H9 (cell line): Measurements from ENCODE around the gene EFCAB3. TPM values are rescaled to one million over a fixed set of nuclear protein-coding genes. Genes with fewer than 3 reads are reported as not detected.

Experiments
- DNase-seq: peaks from one replicate; pipeline ENCODE4 v3.0.0-alpha.2; 2017
- H2AFZ ChIP-seq: one replicate; pipeline ENCODE4 v1.6.1; 2013; ENCODE audit warnings: mild to moderate bottlenecking, low read length, control low read depth, moderate library complexity
- H2AK5ac ChIP-seq: 2 replicates; pipeline ENCODE4 v1.6.1; 2013; ENCODE audit warnings: low read length, control low read depth, mixed read lengths; ENCODE audit not compliant: insufficient read length
- H2BK120ac ChIP-seq: one replicate; pipeline ENCODE4 v1.6.1; 2013; ENCODE audit warnings: low read depth, mild to moderate bottlenecking, low read length, control low read depth, inconsistent platforms; ENCODE audit not compliant: poor library complexity, severe bottlenecking
- H2BK12ac ChIP-seq: 2 replicates; pipeline ENCODE4 v1.6.1; 2013; ENCODE audit warnings: low read length, control low read depth, mixed read lengths, low read depth; ENCODE audit not compliant: insufficient read length
- H2BK15ac ChIP-seq: 2 replicates; pipeline ENCODE4 v1.6.1; 2013; ENCODE audit warnings: low read depth, low read length, control low read depth
- H2BK20ac ChIP-seq: one replicate; pipeline ENCODE4 v1.6.1; 2013; ENCODE audit warnings: low read depth, mild to moderate bottlenecking, low read length, control low read depth, inconsistent platforms; ENCODE audit not compliant: poor library complexity, severe bottlenecking
- H2BK5ac ChIP-seq: 2 replicates; pipeline ENCODE4 v1.6.1; 2013; ENCODE audit warnings: low read length, control low read depth, mixed read lengths; ENCODE audit not compliant: insufficient read length
- H3K14ac ChIP-seq: 2 replicates; pipeline ENCODE4 v1.6.1; 2013; ENCODE audit warnings: low read length, control low read depth; ENCODE audit not compliant: insufficient read depth
- H3K18ac ChIP-seq: 2 replicates; pipeline ENCODE4 v1.6.1; 2013; ENCODE audit warnings: low read depth, mild to moderate bottlenecking, mixed read lengths, low read length, control low read depth; ENCODE audit not compliant: insufficient read length
- H3K23ac ChIP-seq: 2 replicates; pipeline ENCODE4 v1.6.1; 2013; ENCODE audit warnings: low read length, control low read depth, mixed read lengths, low read depth; ENCODE audit not compliant: insufficient read length
- H3K23me2 ChIP-seq: 2 replicates; pipeline ENCODE4 v1.6.1; 2013; ENCODE audit warnings: low read depth, mild to moderate bottlenecking, mixed read lengths, low read length, control low read depth; ENCODE audit not compliant: insufficient read length, poor library complexity, severe bottlenecking
- H3K27ac ChIP-seq: 2 replicates; pipeline ENCODE4 v1.5.1; 2013; ENCODE audit warnings: low read length, control low read depth, mixed read lengths, low read depth; ENCODE audit not compliant: insufficient read length
- H3K27me3 ChIP-seq: 2 replicates; pipeline ENCODE4 v1.6.1; 2013; ENCODE audit warnings: low read length, control low read depth, inconsistent platforms; ENCODE audit not compliant: insufficient read depth
- H3K4ac ChIP-seq: 2 replicates; pipeline ENCODE4 v1.6.1; 2013; ENCODE audit warnings: low read depth, mild to moderate bottlenecking, control low read depth, inconsistent platforms, low read length, moderate library complexity
- H3K4me1 ChIP-seq: 2 replicates; pipeline ENCODE4 v1.6.1; 2013; ENCODE audit warnings: low read length, control low read depth, inconsistent platforms; ENCODE audit not compliant: insufficient read depth
- H3K4me2 ChIP-seq: 2 replicates; pipeline ENCODE4 v1.6.1; 2013; ENCODE audit warnings: low read length, control low read depth, mixed read lengths; ENCODE audit not compliant: insufficient read length, insufficient read depth
- H3K56ac ChIP-seq: 2 replicates; pipeline ENCODE4 v1.6.1; 2013; ENCODE audit warnings: low read depth, mild to moderate bottlenecking, mixed read lengths, low read length, control low read depth; ENCODE audit not compliant: insufficient read length
- H3K79me1 ChIP-seq: 2 replicates; pipeline ENCODE4 v1.6.1; 2013; ENCODE audit warnings: low read depth, mild to moderate bottlenecking, moderate library complexity, low read length, control low read depth, inconsistent platforms; ENCODE audit not compliant: insufficient read depth, poor library complexity, severe bottlenecking
- H3K79me2 ChIP-seq: 2 replicates; pipeline ENCODE4 v1.6.1; 2013; ENCODE audit warnings: low read length, control low read depth, inconsistent platforms; ENCODE audit not compliant: insufficient read depth
- H3K9ac ChIP-seq: 2 replicates; pipeline ENCODE4 v1.6.1; 2013; ENCODE audit warnings: low read length, control low read depth, mixed read lengths; ENCODE audit not compliant: insufficient read length; ENCODE audit errors: extremely low read depth
- H3K9me3 ChIP-seq: one replicate; pipeline ENCODE4 v1.6.1; 2013; ENCODE audit warnings: low read depth, low read length, inconsistent platforms; ENCODE audit not compliant: control insufficient read depth
- H3T11ph ChIP-seq: one replicate; pipeline ENCODE4 v1.6.1; 2013; ENCODE audit warnings: mild to moderate bottlenecking, low read length, control low read depth, inconsistent platforms
- H4K20me1 ChIP-seq: one replicate; pipeline ENCODE4 v1.6.1; 2013; ENCODE audit not compliant: control insufficient read depth, insufficient read length, insufficient read depth
- H4K5ac ChIP-seq: 2 replicates; pipeline ENCODE4 v1.6.1; 2013; ENCODE audit warnings: low read depth, mild to moderate bottlenecking, mixed read lengths, low read length, control low read depth; ENCODE audit not compliant: insufficient read length
- H4K8ac ChIP-seq: replicated peaks from 2 replicates; pipeline ENCODE4 v1.6.1; 2013; ENCODE audit warnings: low read length, control low read depth, mixed read lengths, low read depth; ENCODE audit not compliant: insufficient read length
- H4K91ac ChIP-seq: 2 replicates; pipeline ENCODE4 v1.6.1; 2013; ENCODE audit warnings: low read depth, mild to moderate bottlenecking, moderate library complexity, mixed read lengths, low read length, control low read depth; ENCODE audit not compliant: insufficient read length
- H3K27ac Mint-ChIP-seq, 3 experiments: 2 replicates in 2 of 3; 3 replicates in 1 of 3; pipeline ENCODE4 v1.8.0; 2020 to 2021; ENCODE audit warnings: mixed read lengths in 3 of 3, mild to moderate bottlenecking in 1 of 3, moderate library complexity in 1 of 3
- H3K27me3 Mint-ChIP-seq: 2 replicates; pipeline ENCODE4 v1.8.0; 2021; ENCODE audit warnings: low read depth, mild to moderate bottlenecking, moderate library complexity, mixed read lengths
- H3K36me3 Mint-ChIP-seq, 3 experiments: 2 replicates in 2 of 3; 3 replicates in 1 of 3; pipeline ENCODE4 v1.8.0; 2020 to 2021; ENCODE audit warnings: low read depth in 3 of 3, mixed read lengths in 3 of 3; ENCODE audit not compliant: insufficient read depth in 1 of 3
- H3K4me1 Mint-ChIP-seq, 2 experiments: 2 replicates each; pipeline ENCODE4 v1.8.0; 2020; ENCODE audit warnings: mixed read lengths in 2 of 2
- H3K4me3 Mint-ChIP-seq, 2 experiments: 2 replicates in 1 of 2; 3 replicates in 1 of 2; pipeline ENCODE4 v1.8.0; 2020 to 2021; ENCODE audit warnings: mild to moderate bottlenecking in 2 of 2, mixed read lengths in 2 of 2, moderate library complexity in 1 of 2
- H3K9me3 Mint-ChIP-seq, 2 experiments: 2 replicates in 1 of 2; 3 replicates in 1 of 2; pipeline ENCODE4 v1.8.0; 2020; ENCODE audit warnings: mild to moderate bottlenecking in 2 of 2, mixed read lengths in 2 of 2, moderate library complexity in 1 of 2
- CTCF ChIP-seq: fragments of 200-600 bp; sonication (generic); conservative IDR thresholded peaks from 3 replicates; pipeline ENCODE4 v1.8.0; 2021; ENCODE audit warnings: antibody characterized with exemption, mild to moderate bottlenecking
- WGBS: extraction: QIAGEN DNeasy Blood & Tissue Kit; methylation state at CpG from one replicate; pipeline ENCODE4 v1.1.7; 2013; ENCODE audit warnings: missing lambda C conversion rate, low lambda C conversion rate, mixed read lengths; ENCODE audit not compliant: insufficient read length; ENCODE audit errors: extremely low coverage; 5-methylcytosine and 5-hydroxymethylcytosine counted together
- total RNA-seq: library from RNA; stranded (reverse); gene quantifications from 2 replicates; pipeline ENCODE4 v1.2.1, GENCODE V29; 2021

Gene EFCAB3
- total RNA-seq, 1 experiment from 2014 or later, result not detected

GRCh38 chr17:62366191-62366590 is 14.2 kb upstream of the EFCAB3 start:
- no peaks in the 10 kb centered on the region for H3K4me1 Mint-ChIP-seq
- Histone ChIP-seq H2AFZ (no peak overlapping the region), H3K14ac (no peak overlapping the region), H3K23me2 (no peaks in the 10 kb centered on the region), H2BK5ac (no peak overlapping the region), H3K27me3 (no peaks in the 10 kb centered on the region), H3K79me1 (no peaks in the 10 kb centered on the region), H3K18ac (no peak overlapping the region), H3T11ph (no peak overlapping the region), H3K4ac (no peak overlapping the region), H2BK12ac (no peak overlapping the region), H2BK15ac (no peak overlapping the region), H3K56ac (no peak overlapping the region), H3K4me1 (no peaks in the 10 kb centered on the region; the same call in 1 of the 2 replicates), H2AK5ac (no peak overlapping the region), H4K5ac (no peak overlapping the region), H2BK20ac (no peak overlapping the region), H3K9ac (no peak overlapping the region), H3K4me2 (no peak overlapping the region), H4K91ac (no peak overlapping the region), H3K23ac (no peak overlapping the region), H3K27ac (no peak overlapping the region), H3K9me3 (no peaks in the 10 kb centered on the region), H4K8ac (no peak overlapping the region), H3K79me2 (no peaks in the 10 kb centered on the region), H4K20me1 (no peaks in the 10 kb centered on the region), H2BK120ac (no peak overlapping the region)
- no peaks in the 10 kb centered on the region for H3K36me3 Mint-ChIP-seq
- DNase-seq, result no peak
- WGBS, result no CpG with 5 or more reads among the region's 2 CpGs
- peaks cover 2% of the 10 kb centered on the region; the same call in 1 of the 2 replicates for H3K27me3 Mint-ChIP-seq
- no peak overlapping the region for H3K27ac Mint-ChIP-seq
- TF ChIP-seq CTCF, result no peak
- H3K4me3 Mint-ChIP-seq, result no peak overlapping the region
- H3K9me3 Mint-ChIP-seq, result peaks cover 0 to 3% of the 10 kb centered on the region in 2 experiments; a peak in 1 of 5 replicates
